Loucy (cell line): ENCODE measurements around the gene REEP1.

ENCODE experiments used
- H2AFZ ChIP-seq: fragments of 200-600 bp; sonication (generic); 2 replicates; pipeline ENCODE4 v1.6.0; 2016; ENCODE audit warnings: antibody characterized with exemption, mild to moderate bottlenecking, low read length, moderate library complexity
- H3F3A ChIP-seq: fragments of 200-600 bp; 2 replicates; pipeline ENCODE4 v1.6.0; 2016; ENCODE audit warnings: antibody characterized with exemption, low read depth, mild to moderate bottlenecking
- H3K27me3 ChIP-seq: fragments of 200-600 bp; sonication (generic); 2 replicates; pipeline ENCODE4 v1.6.1; 2014; ENCODE audit warnings: low read length, mild to moderate bottlenecking; ENCODE audit not compliant: insufficient read depth, poor library complexity, severe bottlenecking
- H3K36me3 ChIP-seq: fragments of 200-600 bp; sonication (generic); 2 replicates; pipeline ENCODE4 v1.6.1; 2016; ENCODE audit warnings: low read length; ENCODE audit not compliant: insufficient read depth
- H3K4me1 ChIP-seq: fragments of 200-600 bp; sonication (generic); 2 replicates; pipeline ENCODE4 v1.5.1; 2014; ENCODE audit warnings: low read length, mild to moderate bottlenecking; ENCODE audit not compliant: insufficient read depth, poor library complexity, severe bottlenecking
- H3K4me2 ChIP-seq: fragments of 200-600 bp; sonication (generic); 2 replicates; pipeline ENCODE4 v1.6.0; 2014; ENCODE audit warnings: antibody characterized with exemption, low read length, low read depth, mild to moderate bottlenecking; ENCODE audit not compliant: poor library complexity, severe bottlenecking
- H3K4me3 ChIP-seq: fragments of 200-600 bp; sonication (generic); 2 replicates; pipeline ENCODE4 v1.5.1; 2014; ENCODE audit warnings: low read length, mild to moderate bottlenecking, mixed read lengths; ENCODE audit not compliant: poor library complexity, severe bottlenecking
- H3K79me2 ChIP-seq: fragments of 200-600 bp; sonication (generic); 2 replicates; pipeline ENCODE4 v1.6.1; 2014; ENCODE audit warnings: low read length; ENCODE audit not compliant: insufficient read depth
- H3K9ac ChIP-seq: fragments of 200-600 bp; sonication (generic); 2 replicates; pipeline ENCODE4 v1.6.0; 2014; ENCODE audit warnings: mild to moderate bottlenecking, low read depth, low read length, moderate library complexity; ENCODE audit not compliant: poor library complexity, severe bottlenecking
- H3K9me2 ChIP-seq: fragments of 200-600 bp; sonication (generic); replicated peaks from 2 replicates; pipeline ENCODE4 v1.6.1; 2016; ENCODE audit warnings: low read depth, low read length, mixed read lengths
- H3K9me3 ChIP-seq: fragments of 200-600 bp; sonication (generic); 2 replicates; pipeline ENCODE4 v1.6.1; 2014; ENCODE audit warnings: mild to moderate bottlenecking, antibody characterized with exemption, low read length, low read depth; ENCODE audit not compliant: insufficient read depth
- H4K20me1 ChIP-seq: fragments of 200-600 bp; sonication (generic); 2 replicates; pipeline ENCODE4 v1.6.0; 2014; ENCODE audit warnings: antibody characterized with exemption, low read length, mild to moderate bottlenecking; ENCODE audit not compliant: insufficient read depth, poor library complexity, severe bottlenecking
- CTCF ChIP-seq: fragments of 200-600 bp; sonication (generic); conservative IDR thresholded peaks from 2 replicates; pipeline ENCODE4 v1.5.1; 2014; ENCODE audit warnings: mild to moderate bottlenecking, antibody characterized with exemption, low read length
- EZH2phosphoT487 ChIP-seq: fragments of 200-600 bp; IDR thresholded peaks from 2 replicates; pipeline ENCODE4 v1.6.1; 2018; ENCODE audit warnings: antibody characterized with exemption, mild to moderate bottlenecking, moderate library complexity, borderline replicate concordance

Gene REEP1

GRCh38 chr2:86194751-86195054 is 142.7 kb downstream of the REEP1 start:
- Histone ChIP-seq H2AFZ (no peak overlapping the region), H3F3A (peaks cover 3% of the 10 kb centered on the region; the same call in 1 of the 2 replicates), H3K79me2 (peaks cover 61% of the 10 kb centered on the region), H3K9me3 (no peaks in the 10 kb centered on the region), H3K27me3 (no peaks in the 10 kb centered on the region), H3K9ac (peak overlapping the region; percentile 97), H3K4me3 (peak overlapping the region; percentile 88), H3K9me2 (no peaks in the 10 kb centered on the region), H3K4me2 (peak overlapping the region; percentile 99), H3K4me1 (peaks cover 46% of the 10 kb centered on the region), H3K36me3 (peaks cover 6% of the 10 kb centered on the region; the same call in 1 of the 2 replicates), H4K20me1 (peaks cover 46% of the 10 kb centered on the region)
- TF ChIP-seq CTCF (no peak), EZH2phosphoT487 (no peak)

GRCh38 chr2:86193901-86194567 is 143.4 kb downstream of the REEP1 start:
- Histone ChIP-seq H2AFZ (no peak overlapping the region), H3K9ac (peak overlapping the region; percentile 97), H3K4me1 (peaks cover 50% of the 10 kb centered on the region), H3K9me3 (no peaks in the 10 kb centered on the region), H3K36me3 (peaks cover 6% of the 10 kb centered on the region; the same call in 1 of the 2 replicates), H3K4me3 (peak overlapping the region; percentile 88), H3K4me2 (peak overlapping the region; percentile 99), H3K27me3 (no peaks in the 10 kb centered on the region), H4K20me1 (peaks cover 53% of the 10 kb centered on the region), H3K9me2 (no peaks in the 10 kb centered on the region), H3F3A (peaks cover 3% of the 10 kb centered on the region; the same call in 1 of the 2 replicates), H3K79me2 (peaks cover 64% of the 10 kb centered on the region)
- TF ChIP-seq EZH2phosphoT487, result no peak
- TF ChIP-seq CTCF, result no peak

GRCh38 chr2:86189782-86190416 is 147.5 kb downstream of the REEP1 start:
- H3F3A ChIP-seq, result 0 out of 2 replicates have a peak, but pooled peaks cover 15% of the 10 kb centered on the region
- H3K27me3 ChIP-seq, result no peaks in the 10 kb centered on the region
- peak overlapping the region; percentile 68 for H3K4me2 ChIP-seq
- peaks cover 91% of the 10 kb centered on the region for H3K79me2 ChIP-seq
- H3K4me3 ChIP-seq, result peak overlapping the region; percentile 46
- no peak for TF ChIP-seq CTCF
- TF ChIP-seq EZH2phosphoT487, result no peak
- H3K9me2 ChIP-seq, result no peaks in the 10 kb centered on the region
- H3K9ac ChIP-seq, result no peak overlapping the region
- H3K9me3 ChIP-seq, result no peaks in the 10 kb centered on the region
- H2AFZ ChIP-seq, result no peak overlapping the region
- peaks cover 6% of the 10 kb centered on the region; the same call in 1 of the 2 replicates for H3K36me3 ChIP-seq
- peaks cover 70% of the 10 kb centered on the region for H3K4me1 ChIP-seq
- peaks cover 91% of the 10 kb centered on the region for H4K20me1 ChIP-seq
